ENCODE measurements around the gene PARD6B.
"Not testable (repeated sequence)": the region's sequence is repeated elsewhere in the genome, so short reads cannot be mapped to it uniquely, and the experiment has no call there.

Gene PARD6B

DNA sequence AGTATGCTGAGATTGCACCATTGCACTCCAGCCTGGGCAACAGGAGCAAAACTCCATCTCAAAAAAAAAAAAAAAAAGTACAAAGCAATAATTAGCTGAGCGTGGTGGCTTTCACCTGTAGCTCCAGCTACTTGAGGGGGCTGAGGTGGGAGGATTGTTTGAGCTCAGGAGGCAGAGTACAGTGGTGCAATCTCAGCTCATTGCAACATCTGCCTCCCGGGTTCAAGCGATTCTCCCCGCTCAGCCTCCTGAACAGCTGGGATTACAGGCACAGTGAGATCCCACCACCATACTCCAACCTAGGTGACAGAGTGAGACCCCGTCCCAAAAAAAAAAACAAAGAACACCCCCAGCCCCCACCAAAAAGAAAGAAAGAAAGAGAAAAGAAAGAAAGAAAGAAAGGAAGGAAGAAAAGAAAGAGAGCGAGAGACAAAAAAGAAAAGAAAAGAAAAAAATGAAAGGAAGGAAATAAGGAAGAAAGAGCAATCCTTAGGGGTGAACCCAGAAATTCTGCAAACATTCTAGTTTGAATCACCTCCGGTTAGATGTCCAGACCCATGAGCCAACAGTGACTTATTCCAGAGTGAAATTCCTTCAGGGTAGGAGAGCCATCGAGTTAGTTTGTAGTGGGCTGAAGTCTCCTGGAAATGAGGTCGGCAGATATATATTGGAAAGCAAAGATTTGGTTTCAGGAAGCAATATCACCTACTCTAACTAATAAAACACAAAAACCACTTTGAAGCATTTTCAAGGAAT is 36.8 kb upstream of the PARD6B start:
- no peaks in the 10 kb centered on the region for H3K9me3 ChIP-seq (ENCODE audit: control insufficient read depth, insufficient read depth, low read length)
- no peaks in the 10 kb centered on the region for H3K36me3 ChIP-seq (ENCODE audit: insufficient read depth, low read length)
- peaks cover 27% of the 10 kb centered on the region for H3K4me1 ChIP-seq (ENCODE audit: insufficient read depth, low read length)
- H3K9ac ChIP-seq (ENCODE audit: low read depth, low read length), result no peak overlapping the region

DNA sequence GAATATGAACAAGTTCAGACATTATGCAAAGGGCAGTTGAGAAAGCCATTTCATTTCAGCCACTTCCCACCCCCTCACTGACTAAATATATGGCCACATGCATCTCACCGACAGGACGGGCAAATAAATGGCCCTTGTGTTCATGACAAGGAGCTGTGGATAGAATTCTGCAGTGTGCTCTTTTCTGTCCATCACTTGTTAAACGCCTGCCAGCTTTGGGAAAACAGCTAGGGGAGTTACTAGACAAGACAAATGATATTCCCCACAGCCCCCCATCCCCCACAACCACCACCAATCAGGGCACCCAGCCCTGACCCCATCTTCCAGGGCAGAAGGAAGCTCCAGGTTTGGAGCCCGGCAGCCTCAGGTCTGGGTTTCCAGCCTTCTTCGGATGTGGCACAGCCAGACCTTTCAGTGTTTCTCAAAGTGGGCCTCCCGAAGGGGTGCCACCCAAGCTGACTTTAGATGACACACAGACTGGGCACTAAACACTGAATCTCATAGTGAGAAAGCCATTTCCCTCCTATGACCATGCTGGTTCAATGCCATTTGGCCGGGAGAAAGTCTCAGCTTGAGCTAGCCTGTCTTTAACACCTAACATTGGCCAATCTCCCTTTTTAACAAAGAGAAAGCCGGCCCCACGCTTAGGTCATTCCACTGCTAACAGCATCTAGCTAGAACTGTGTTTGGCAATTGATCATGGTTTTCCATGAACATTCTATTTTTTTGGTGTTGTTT is 36.1 kb upstream of the PARD6B start:
- Histone ChIP-seq H3K36me3 (ENCODE audit: insufficient read depth, low read length) (no peaks in the 10 kb centered on the region), H3K4me1 (ENCODE audit: insufficient read depth, low read length) (peaks cover 20% of the 10 kb centered on the region), H3K9me3 (ENCODE audit: control insufficient read depth, insufficient read depth, low read length) (no peaks in the 10 kb centered on the region), H3K9ac (ENCODE audit: low read depth, low read length) (no peak overlapping the region)

DNA sequence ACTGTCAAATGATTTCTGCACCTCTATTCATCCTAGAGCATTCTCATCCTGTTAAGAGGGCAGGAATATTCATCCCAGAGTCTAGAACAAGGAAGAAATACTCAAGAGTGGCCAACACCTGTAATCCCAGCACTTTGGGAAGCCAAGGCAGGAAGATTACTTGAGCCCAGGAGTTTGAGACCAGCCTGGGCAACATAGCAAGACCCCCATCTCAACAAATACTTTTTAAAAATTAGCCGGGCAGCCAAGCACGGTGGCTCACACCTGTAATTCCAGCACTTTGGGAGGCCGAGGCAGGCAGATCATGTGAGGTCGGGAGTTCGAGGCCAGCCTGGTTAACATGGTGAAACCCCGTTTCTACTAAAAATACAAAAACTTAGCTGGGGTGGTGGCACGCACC is 33.1 kb upstream of the PARD6B start:
- peaks cover 18% of the 10 kb centered on the region; the same call in 1 of the 2 replicates for H3K4me1 ChIP-seq (ENCODE audit: insufficient read depth, low read length)
- not testable (repeated sequence) for H3K36me3 ChIP-seq (ENCODE audit: insufficient read depth, low read length); H3K9me3 ChIP-seq (ENCODE audit: control insufficient read depth, insufficient read depth, low read length); H3K9ac ChIP-seq (ENCODE audit: low read depth, low read length)

- Histone ChIP-seq H3K9ac (ENCODE audit: low read depth, low read length) (no peak overlapping the region), H3K36me3 (ENCODE audit: insufficient read depth, low read length) (no peaks in the 10 kb centered on the region), H3K9me3 (ENCODE audit: control insufficient read depth, insufficient read depth, low read length) (no peaks in the 10 kb centered on the region), H3K4me1 (ENCODE audit: insufficient read depth, low read length) (peaks cover 21% of the 10 kb centered on the region)
Measured at GRCh38 chr20:50699688-50700087, 31.7 kb upstream of the PARD6B start.

DNA sequence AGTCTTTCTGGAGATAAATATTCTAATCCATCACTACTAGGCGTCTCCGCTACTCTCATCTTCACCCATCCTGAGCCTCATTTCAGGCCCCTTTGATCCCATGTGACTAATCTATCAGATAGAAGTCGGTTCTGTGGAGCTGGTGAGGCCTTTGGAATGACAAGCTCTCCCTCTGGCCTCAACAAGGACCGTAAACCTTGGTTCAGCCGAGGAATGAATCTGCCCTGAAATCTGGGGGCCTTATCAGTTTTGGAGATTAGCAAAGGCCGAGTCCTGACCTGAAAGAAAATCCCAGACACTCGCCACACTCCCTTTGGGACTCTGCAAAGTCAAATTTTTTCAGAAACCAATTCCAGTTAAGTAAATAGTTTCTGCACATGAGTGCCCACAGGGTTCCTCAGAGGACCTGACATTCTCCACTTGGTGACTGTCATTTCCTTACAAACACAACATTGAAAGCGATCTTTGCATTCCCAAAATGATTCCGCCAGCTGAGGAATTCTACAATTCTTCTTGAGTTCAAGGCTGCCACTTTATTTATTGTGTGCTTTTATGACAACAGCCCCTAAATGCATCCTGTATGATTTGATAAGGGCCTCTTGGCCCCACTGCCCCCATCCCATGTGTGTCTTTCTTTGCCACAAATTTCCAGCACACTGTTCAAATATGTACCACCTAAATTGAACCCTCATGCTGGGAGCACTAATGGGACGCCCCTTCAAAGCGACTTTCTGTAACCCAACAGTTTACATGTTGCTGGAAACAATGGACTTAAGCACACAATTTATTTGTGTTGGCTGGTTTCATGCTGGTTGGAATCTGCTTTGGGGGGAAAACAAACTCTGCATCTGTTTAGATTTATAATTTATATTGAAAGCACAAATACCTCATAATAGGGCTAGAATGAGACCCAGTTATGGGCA is 30.1 kb upstream of the PARD6B start:
- H3K9me3 ChIP-seq (ENCODE audit: control insufficient read depth, insufficient read depth, low read length), result no peaks in the 10 kb centered on the region
- peaks cover 17% of the 10 kb centered on the region for H3K4me1 ChIP-seq (ENCODE audit: insufficient read depth, low read length)
- no peaks in the 10 kb centered on the region for H3K36me3 ChIP-seq (ENCODE audit: insufficient read depth, low read length)
- no peak overlapping the region for H3K9ac ChIP-seq (ENCODE audit: low read depth, low read length)

DNA sequence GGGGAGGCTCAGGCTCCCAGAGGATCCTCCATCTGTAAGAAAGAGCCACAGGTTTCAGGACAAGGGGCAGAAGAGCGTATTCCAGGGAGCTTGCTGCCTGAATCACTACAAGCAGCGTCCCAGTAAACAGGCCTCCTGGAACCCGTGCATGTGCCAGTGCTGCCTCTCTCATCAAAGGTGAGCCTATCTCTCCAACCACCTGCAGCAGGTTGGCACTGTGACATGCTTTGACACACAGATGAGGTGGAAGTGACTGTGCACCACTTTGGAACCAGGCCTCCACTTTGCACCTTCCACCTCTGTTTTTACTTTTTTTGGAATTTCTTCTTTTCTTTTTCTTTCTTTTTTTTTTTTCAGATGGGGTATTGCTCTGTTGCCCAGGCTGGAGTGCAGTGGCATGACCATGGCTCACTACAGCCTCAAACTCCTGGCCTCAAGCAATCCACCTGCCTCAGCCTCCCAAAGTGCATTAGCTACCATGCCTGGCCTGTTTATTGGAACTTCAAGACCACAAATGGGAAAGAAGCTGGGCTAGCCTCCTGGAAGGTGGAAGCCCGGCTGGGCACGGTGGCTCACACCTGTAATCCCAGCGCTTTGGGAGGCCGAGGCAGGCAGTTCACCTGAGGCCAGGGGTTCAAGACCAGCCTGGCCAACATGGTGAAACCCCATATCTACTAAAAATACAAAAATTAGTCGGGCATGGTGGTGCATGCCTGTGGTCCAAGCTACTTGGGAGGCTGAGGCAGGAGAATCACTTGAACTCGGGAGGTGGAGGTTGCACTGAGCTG is 27.5 kb upstream of the PARD6B start:
- peaks cover 17% of the 10 kb centered on the region for H3K4me1 ChIP-seq (ENCODE audit: insufficient read depth, low read length)
- not testable (repeated sequence) for H3K36me3 ChIP-seq (ENCODE audit: insufficient read depth, low read length); H3K9me3 ChIP-seq (ENCODE audit: control insufficient read depth, insufficient read depth, low read length); H3K9ac ChIP-seq (ENCODE audit: low read depth, low read length)

DNA sequence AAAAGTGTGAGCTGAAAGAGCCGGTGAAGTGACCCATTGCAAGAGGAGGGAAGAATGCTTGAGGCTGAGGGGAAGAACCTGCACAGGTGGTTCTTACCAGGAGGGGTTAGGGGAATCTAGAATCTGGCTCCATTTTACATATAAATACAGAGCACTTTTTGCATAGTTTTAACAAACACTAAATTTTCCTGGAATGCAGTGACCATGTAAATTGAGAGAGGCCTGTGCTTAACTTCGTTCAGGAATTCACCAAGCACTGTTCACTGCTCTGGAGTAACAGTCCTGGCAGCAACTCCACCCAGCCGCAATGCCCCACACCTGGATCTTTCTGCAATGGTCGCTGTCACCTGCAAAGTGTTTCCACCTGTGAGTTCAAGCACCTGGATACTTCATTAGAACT is 26.9 kb upstream of the PARD6B start:
- H3K9ac ChIP-seq (ENCODE audit: low read depth, low read length), result no peak overlapping the region
- no peaks in the 10 kb centered on the region for H3K36me3 ChIP-seq (ENCODE audit: insufficient read depth, low read length)
- H3K9me3 ChIP-seq (ENCODE audit: control insufficient read depth, insufficient read depth, low read length), result no peaks in the 10 kb centered on the region
- peaks cover 17% of the 10 kb centered on the region for H3K4me1 ChIP-seq (ENCODE audit: insufficient read depth, low read length)

DNA sequence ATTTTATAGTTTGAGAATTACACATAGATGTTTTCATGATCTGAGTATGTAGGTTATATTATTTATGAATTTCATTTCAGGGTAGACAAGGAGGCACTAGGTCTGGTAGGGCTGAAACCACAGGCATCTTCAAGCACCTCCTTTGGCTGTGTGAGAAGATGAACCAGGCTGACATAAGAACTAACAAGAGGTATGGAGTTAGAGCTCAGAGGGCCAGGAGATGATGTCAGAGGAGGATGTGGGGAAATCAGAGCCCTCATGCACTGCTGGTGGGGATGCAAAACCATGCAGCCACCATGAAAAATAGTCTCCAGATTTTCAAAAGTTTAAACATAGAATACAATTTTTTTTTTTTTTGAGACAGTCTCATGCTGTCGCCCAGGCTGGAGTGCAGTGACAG is 26.4 kb upstream of the PARD6B start:
- no peak overlapping the region for H3K9ac ChIP-seq (ENCODE audit: low read depth, low read length)
- H3K36me3 ChIP-seq (ENCODE audit: insufficient read depth, low read length), result no peaks in the 10 kb centered on the region
- H3K4me1 ChIP-seq (ENCODE audit: insufficient read depth, low read length), result peaks cover 17% of the 10 kb centered on the region
- H3K9me3 ChIP-seq (ENCODE audit: control insufficient read depth, insufficient read depth, low read length), result no peaks in the 10 kb centered on the region

GRCh38 chr20:50708845-50709635 is 22.3 kb upstream of the PARD6B start:
- peaks cover 14% of the 10 kb centered on the region for H3K4me1 ChIP-seq (ENCODE audit: insufficient read depth, low read length)

DNA sequence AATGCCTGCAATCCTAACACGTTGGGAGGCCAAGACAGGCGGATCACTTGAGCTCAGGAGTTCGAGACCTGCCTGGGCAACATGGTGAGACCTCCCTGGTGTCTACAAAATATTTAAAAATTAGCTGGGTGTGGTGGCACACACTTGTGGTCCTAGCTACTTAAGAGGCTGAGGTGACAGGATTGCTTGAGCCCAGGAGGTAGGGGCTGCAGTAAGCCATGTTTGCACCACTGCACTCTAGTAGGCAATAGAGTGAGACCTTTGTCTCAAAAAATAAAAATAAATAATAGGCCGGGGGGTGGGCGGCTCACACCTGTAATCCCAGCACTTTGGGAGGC is 21.8 kb upstream of the PARD6B start:
- Histone ChIP-seq H3K4me1 (ENCODE audit: insufficient read depth, low read length) (peaks cover 12% of the 10 kb centered on the region), H3K36me3 (ENCODE audit: insufficient read depth, low read length) (no peaks in the 10 kb centered on the region), H3K9me3 (ENCODE audit: control insufficient read depth, insufficient read depth, low read length) (no peaks in the 10 kb centered on the region), H3K9ac (ENCODE audit: low read depth, low read length) (no peak overlapping the region)

More at GRCh38 chr20:50708845-50709635, 22.3 kb upstream of the PARD6B start:
- Histone ChIP-seq H3K9ac (ENCODE audit: low read depth, low read length) (no peak overlapping the region), H3K9me3 (ENCODE audit: control insufficient read depth, insufficient read depth, low read length) (no peaks in the 10 kb centered on the region), H3K36me3 (ENCODE audit: insufficient read depth, low read length) (no peaks in the 10 kb centered on the region)

- Histone ChIP-seq H3K9me3 (ENCODE audit: control insufficient read depth, insufficient read depth, low read length) (no peaks in the 10 kb centered on the region), H3K36me3 (ENCODE audit: insufficient read depth, low read length) (no peaks in the 10 kb centered on the region), H3K9ac (ENCODE audit: low read depth, low read length) (no peak overlapping the region), H3K4me1 (ENCODE audit: insufficient read depth, low read length) (peaks cover 6% of the 10 kb centered on the region; the same call in 1 of the 2 replicates)
Measured at GRCh38 chr20:50710492-50711063, 20.8 kb upstream of the PARD6B start.

GRCh38 chr20:50711113-50711825 is 20.1 kb upstream of the PARD6B start:
- peaks cover 6% of the 10 kb centered on the region; the same call in 1 of the 2 replicates for H3K4me1 ChIP-seq (ENCODE audit: insufficient read depth, low read length)
- H3K36me3 ChIP-seq (ENCODE audit: insufficient read depth, low read length), result no peaks in the 10 kb centered on the region
- H3K9me3 ChIP-seq (ENCODE audit: control insufficient read depth, insufficient read depth, low read length), result no peaks in the 10 kb centered on the region
- no peak overlapping the region for H3K9ac ChIP-seq (ENCODE audit: low read depth, low read length)
